ENCODE data around the gene TLX2.

TLX2 gene

GRCh38 chr2:74536166-74536950 is 22.1 kb downstream of the TLX2 start:
- DNase-seq, result no peak

GRCh38 chr2:74537140-74537539 is 22.9 kb downstream of the TLX2 start:
- no peak for DNase-seq

DNA sequence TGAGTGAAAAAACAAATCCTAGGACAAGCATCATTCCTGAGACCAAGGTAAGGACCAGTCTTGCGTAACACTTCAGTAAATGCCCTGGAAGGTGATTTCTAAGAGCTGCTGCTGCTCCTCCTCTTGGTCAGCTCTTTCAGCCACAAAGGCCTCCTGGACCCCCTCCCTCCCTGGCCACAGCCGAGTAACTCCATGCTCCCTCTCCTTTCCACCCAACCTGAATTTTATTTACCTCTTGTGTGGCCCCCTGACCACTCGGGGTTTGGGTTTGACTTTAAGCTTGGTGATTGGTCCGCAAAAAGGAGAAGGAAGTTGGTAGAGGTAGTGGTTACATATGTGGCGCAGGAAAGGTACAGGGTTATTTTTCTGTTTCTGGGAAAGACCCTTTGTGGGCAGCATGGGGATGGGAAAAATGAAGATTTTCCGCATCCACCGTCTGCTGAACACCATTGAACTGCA is 24.7 kb downstream of the TLX2 start:
- DNase-seq, result no peak

GRCh38 chr2:74540291-74540690 is 26.0 kb downstream of the TLX2 start:
- DNase-seq, result no peak

DNA sequence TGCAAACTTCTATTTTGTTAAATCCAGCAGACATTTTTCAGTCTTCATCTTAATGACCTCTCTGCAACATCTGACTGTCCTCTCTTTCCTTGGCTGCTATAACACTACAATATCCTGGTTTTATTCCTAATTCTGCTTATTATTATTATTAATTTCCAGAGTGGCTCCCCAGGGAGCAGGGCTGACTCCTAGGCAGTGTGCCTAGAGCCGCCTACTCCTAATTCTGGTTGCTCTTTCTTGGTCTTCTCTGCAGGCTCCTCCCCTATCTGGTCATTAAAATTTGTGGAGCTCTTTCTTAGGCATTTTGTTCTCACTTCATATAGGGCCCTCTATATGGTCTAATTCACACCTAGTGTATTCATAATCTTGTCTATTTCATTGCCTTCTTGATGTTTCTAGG is 28.7 kb downstream of the TLX2 start:
- DNase-seq, result no peak

DNA sequence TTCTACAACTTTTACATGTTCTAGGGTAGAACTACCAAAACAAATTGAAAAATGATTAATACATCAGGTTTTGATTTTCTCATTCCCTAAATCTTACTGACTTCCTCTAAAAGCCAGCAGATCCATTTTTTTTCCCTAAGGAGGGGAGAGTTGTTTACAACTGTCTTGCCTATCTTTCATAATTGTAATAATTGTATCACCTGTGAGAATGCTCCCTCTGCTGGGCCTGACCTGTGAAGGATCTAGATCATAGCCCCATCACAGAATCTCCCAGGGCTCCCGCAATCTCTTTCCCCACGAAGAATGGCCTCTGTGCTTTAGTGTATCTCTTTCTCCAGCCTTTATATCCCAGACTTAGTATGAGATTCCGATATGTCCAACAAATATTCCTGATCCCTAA is 30.4 kb downstream of the TLX2 start:
- DNase-seq, result no peak

DNA sequence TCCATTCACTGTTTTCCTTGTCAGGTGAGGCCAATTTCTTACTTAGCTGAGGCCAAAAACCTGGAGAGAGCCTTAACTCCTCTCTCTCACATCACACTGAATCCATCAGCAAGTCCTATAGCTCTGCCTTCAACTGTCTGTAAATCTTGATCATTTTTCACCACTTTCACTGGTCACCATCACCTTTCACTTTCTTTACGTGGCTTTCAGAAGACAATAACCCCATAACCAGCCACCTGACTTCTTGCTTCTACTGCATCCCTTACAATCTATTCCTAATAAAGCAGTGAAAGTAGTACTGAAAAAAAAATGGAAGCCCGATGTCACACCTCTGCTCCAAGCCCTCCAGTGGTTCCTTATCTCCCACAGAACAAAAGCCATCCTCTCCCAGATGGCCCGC is 31.8 kb downstream of the TLX2 start:
- no peak for DNase-seq

DNA sequence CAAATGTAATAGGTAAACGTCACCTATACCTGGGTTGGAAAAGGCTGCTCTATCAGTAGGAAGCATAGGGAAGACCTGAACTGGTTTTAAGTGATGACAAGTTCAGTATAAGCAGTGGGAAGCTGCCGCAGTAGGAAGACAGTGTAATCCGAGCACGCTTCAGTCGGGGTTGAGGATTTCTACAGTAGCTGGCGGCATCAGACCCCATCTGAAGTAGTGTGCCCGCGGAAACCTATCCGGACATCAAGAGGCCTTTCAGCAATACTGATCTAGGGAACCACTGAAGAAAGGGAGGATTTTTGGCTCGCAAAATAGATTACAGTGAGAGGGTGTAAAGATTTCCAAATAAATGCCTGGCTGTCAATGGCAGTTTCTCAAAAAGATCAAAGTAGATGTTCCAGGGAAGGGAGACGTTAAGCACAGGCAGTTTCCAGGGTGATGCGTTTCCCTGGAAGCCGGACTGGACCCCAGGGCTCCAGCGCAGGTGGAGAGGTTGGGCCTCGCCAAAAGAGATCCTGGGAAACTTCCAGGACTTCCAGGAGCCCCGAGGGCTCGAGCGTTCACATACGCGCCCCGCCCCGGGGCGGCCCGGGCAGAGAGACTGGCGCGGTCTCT is 34.1 kb downstream of the TLX2 start:
- no peak for DNase-seq

DNA sequence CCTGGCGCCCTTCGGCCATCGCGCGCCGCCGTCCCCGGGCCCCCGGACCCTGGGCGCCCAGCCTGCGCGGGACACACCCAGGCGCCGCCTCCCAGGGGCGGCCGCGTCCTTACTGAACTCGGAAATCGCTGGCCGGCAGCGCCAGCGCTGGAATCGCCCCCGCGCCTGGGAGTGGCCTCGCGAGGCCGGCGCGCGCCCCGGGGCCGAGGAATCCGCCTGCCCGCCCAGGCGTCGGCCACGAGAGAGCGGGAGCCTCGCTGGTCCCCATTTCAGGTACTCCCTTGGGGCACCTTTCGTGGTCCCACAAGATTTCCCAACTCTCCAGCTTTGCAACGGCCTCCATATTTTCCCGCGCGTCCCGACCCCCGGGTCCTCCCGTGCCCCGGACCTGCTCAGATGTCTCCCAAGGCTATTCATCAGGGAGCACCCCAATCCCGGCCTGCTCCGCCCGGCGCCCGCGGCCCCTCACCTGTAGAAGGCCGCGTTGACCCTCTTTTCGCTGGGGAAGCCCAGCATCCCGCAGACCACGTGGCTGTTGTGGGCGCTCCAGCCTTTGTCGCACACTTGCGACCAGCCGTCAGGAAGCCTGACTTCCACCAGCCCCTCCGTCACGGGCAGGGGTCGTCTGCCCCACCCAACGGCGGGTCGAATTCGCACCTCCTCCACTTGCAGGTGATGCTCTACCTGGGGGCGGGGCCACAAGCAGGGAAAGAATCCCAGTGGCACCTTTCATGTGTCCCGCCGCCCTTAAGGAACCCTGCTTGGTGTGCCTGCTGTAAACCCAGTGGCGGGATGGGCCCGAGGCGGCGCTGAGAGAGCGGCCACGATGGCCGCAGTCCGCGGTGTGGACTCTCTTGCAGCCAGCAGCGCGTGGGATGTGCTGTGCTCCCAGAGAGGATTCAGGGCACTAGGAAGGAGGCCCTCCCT is 34.9 kb downstream of the TLX2 start:
- DNase-seq, result no peak

GRCh38 chr2:74550231-74550630 is 36.0 kb downstream of the TLX2 start:
- no peak for DNase-seq

DNA sequence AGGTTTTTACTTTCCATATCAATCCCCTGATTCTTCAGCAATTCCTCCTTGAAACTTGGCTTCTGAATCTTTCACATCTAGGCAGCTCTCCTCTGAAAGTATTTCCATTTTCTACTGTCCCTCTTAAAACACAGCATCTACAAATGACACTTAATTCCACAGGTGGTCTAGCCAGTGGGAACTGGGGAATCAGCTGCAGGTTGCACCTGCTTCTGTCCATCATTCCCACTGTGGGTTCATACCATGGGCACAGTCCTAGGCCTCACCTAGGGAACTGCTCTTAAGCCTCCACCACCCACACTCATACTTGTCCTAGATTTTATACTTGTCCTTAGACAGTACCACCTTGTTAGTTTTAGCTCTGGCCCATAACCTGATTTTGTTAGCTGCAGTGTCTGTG is 37.3 kb downstream of the TLX2 start:
- no peak for DNase-seq

DNA sequence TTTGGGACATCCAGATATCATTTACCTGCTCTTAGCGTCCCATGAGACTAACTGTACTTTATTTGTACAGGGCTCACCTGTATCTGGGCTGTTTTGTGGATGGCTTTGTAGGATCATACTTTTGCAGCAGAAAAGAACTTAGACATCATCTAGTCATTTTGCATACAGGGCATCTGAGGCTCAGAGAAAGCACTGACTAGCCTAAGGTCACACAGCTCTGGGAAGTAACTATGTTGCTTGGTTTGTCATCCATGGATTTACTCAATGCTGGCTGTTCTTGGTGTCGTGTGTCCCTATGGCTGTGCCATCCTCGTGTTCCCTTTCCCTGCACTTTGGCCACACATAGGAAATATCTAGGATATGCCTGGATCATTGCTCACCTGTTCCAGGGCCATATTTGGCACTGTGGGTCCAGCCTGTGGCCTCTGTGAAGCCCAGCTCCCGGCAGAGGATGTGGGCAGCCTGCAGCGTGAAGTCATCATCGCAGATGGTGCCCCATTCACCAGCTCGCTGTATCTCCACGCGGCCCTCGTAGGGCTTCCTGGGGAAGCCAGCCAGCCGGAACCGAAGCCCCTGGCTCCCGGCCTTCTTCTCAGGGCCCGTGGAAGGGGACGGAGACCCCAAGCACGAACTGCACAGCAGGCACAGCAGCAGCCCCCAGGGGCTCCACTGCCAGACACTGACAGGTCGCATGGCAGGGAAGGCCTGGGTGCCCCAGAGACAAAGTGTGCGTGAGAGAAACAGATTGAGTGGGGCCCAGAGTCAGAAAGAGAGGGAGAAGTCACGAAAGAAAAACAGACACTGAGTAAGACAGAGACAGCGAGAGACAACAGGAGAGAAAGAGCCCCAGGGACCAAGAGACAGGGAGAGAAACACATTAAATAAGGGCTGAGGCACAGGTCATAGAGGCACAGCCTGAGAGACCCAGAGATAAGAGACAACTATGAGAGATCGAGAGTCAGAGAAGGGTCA is 38.0 kb downstream of the TLX2 start:
- no peak for DNase-seq

DNA sequence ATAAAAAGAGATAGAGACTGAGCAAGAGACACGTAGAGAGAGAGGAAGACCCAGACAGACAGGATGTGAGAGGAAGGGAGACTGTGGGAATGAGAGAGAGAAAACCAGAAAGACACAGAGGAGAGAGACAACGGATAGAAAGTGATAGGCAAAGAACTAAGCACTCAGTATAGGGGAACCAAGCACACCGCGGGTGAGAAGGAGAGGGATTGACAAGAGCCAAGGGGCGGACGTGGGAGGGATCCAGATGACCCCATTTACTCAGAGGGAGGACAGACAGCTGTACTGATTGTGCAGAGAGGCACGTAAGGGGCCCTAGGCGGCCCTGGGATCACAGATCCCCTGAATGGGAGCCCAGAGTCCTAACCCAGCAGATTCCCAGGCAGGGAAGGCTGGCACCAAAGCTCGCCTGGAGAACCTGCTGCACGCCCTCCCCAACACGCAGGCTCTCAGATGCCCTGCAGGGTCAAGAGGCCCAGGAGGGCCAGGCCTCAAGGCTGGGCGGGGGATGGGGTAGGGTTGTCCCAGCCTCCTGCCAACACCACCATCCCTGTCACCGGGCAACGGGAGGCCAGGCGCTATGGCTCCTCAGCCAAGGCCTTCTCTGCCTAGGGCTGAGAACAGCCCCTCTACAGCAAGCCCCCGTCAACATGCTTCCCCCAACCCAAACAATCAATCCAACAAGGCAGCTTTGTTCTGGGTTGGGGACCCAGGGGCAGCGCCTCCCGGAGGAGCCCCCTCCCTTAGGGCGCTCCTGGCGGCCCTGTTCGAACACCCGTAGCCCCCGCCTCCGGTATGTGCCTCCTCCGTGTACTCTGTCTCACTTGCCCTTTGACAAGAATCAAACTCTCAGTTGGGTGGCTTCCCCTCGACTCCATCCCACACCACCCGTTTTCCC is 38.9 kb downstream of the TLX2 start:
- no peak for DNase-seq

- DNase-seq, result peak; percentile 83
Measured at GRCh38 chr2:74553892-74554819, 39.9 kb downstream of the TLX2 start, which contains the start of the genes DOK1 and LOXL3. DOK1 (plus strand) TSS chr2:74554720; CDS start chr2:74554755, 35 bp downstream. LOXL3 (minus strand) TSS chr2:74553942; CDS start chr2:74552634, 1,308 bp downstream.

DNA sequence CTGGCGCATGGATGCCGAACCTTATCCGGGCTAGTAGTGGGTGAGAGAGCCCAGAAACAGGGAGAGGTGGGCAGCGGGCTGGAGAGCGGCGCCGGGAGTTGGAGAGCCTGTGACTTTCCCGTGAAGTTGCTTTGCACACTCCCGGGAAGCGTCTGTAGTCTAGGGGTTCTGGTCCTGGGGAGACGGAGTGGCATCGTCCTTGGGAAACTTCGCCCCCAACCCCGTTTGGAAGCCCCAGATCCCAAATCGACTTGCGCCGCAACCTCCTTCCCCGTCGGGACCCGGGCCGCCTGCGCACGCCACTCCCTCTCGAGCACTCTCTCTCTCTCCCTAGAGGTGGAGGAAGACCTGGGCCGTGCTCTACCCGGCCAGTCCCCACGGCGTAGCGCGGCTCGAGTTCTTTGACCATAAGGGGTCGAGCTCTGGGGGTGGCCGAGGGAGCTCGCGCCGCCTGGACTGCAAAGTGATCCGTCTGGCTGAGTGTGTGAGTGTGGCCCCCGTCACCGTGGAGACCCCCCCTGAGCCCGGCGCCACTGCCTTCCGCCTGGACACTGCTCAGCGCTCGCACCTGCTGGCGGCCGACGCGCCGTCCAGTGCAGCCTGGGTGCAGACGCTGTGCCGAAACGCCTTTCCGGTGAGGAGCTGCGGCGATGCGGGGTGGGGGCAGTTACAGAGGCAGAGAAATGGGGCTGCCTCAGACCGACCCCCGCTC is 40.7 kb downstream of the TLX2 start:
- DNase-seq, result peak; percentile 36

- DNase-seq, result no peak
Measured at GRCh38 chr2:74555610-74556103, 41.4 kb downstream of the TLX2 start.

DNA sequence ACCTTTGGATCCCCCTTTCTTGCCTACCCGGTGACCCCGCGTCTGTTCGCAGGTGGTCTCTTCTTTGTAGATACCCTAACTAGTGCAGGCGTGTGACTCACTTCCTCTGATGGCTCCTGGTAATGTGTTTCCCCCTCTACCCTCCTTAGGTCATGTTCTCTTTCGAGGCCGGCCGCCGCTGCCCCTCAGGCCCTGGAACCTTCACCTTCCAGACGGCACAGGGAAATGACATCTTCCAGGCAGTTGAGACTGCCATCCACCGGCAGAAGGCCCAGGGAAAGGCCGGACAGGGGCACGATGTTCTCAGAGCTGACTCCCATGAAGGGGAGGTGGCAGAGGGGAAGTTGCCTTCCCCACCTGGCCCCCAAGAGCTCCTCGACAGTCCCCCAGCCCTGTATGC is 41.9 kb downstream of the TLX2 start:
- DNase-seq, result no peak

GRCh38 chr2:74556831-74557370 is 42.7 kb downstream of the TLX2 start:
- no peak for DNase-seq

All from stimulated activated naive CD4-positive, alpha-beta T cell treated with Interleukin-2 at 50 U/mL for 16 hours (primary cell).